IMR-90 (cell line): ENCODE results near the gene NENF. TPM values are rescaled to one million over a fixed set of nuclear protein-coding genes. Genes with fewer than 3 reads are reported as not detected.
A peak's percentile ranks its signal among the peaks of the same experiment; 100 is the strongest.

Experiments
- ATAC-seq: fragments of 200-7000 bp; cut with Tn5 transposase; 2 replicates; pipeline ENCODE4 v1.9.1; 2020; ENCODE audit warnings: low read depth, mild to moderate bottlenecking, moderate library complexity
- BruUV-seq: library from RNA; stranded (reverse); fragments of 400-500 nt; replicated peaks from 2 replicates; lab custom pipeline; 2021; lab: Mats Ljungman, UMichigan
- CTCF ChIA-PET: fragments of 300-600 bp; formaldehyde crosslinking; extraction: SDS; loops from one replicate; lab custom pipeline; 2021; ENCODE audit warnings: antibody characterized with exemption; lab: Yijun Ruan, JAX
- POLR2A ChIA-PET: fragments of 300-600 bp; sonication (Branson Sonifier 250); formaldehyde crosslinking; loops from one replicate; lab custom pipeline; 2022; ENCODE audit warnings: antibody characterized with exemption; ENCODE audit not compliant: unreplicated experiment; lab: Charles Lee
- DNase-seq: peaks from one replicate; pipeline ENCODE4 v3.0.0; 2013
- H2AFZ ChIP-seq: replicated peaks from 2 replicates; pipeline ENCODE3; 2013; ENCODE audit warnings: low read length, mild to moderate bottlenecking; ENCODE audit not compliant: poor library complexity
- H2AK5ac ChIP-seq: 2 replicates; pipeline ENCODE4 v1.6.1; 2013; ENCODE audit warnings: low read depth, low read length, inconsistent platforms
- H2AK9ac ChIP-seq: replicated peaks from 2 replicates; pipeline ENCODE3; 2013; ENCODE audit warnings: mild to moderate bottlenecking, low read depth, low read length, moderate library complexity; ENCODE audit not compliant: poor library complexity
- H2BK120ac ChIP-seq: 2 replicates; pipeline ENCODE4 v1.6.1; 2013; ENCODE audit warnings: low read depth, low read length, inconsistent platforms
- H2BK15ac ChIP-seq: 3 replicates; pipeline ENCODE4 v1.6.1; 2013; ENCODE audit warnings: low read depth, low read length, inconsistent platforms
- H2BK20ac ChIP-seq: 2 replicates; pipeline ENCODE4 v1.6.1; 2013; ENCODE audit warnings: low read depth, mild to moderate bottlenecking, inconsistent platforms, low read length, moderate library complexity
- H2BK5ac ChIP-seq: 2 replicates; pipeline ENCODE4 v1.6.1; 2013; ENCODE audit warnings: mild to moderate bottlenecking, low read depth, low read length, inconsistent platforms; ENCODE audit not compliant: poor library complexity, severe bottlenecking
- H3K14ac ChIP-seq: replicated peaks from 2 replicates; pipeline ENCODE4 v1.6.1; 2013; ENCODE audit warnings: low read depth, low read length, inconsistent platforms
- H3K18ac ChIP-seq: 2 replicates; pipeline ENCODE4 v1.6.1; 2013; ENCODE audit warnings: low read depth, low read length, control low read depth
- H3K23ac ChIP-seq: 2 replicates; pipeline ENCODE4 v1.6.1; 2013; ENCODE audit warnings: low read depth, low read length, inconsistent platforms
- H3K27ac ChIP-seq: 2 replicates; pipeline ENCODE4 v1.5.1; 2013; ENCODE audit warnings: mild to moderate bottlenecking, control low read depth, low read length; ENCODE audit not compliant: insufficient read depth
- H3K27me3 ChIP-seq: 2 replicates; pipeline ENCODE4 v1.6.1; 2013; ENCODE audit warnings: low read length; ENCODE audit not compliant: control insufficient read depth, insufficient read depth
- H3K36me3 ChIP-seq: 2 replicates; pipeline ENCODE4 v1.6.1; 2013; ENCODE audit warnings: low read length, mixed read lengths; ENCODE audit not compliant: control insufficient read depth, insufficient read depth
- H3K4ac ChIP-seq: 2 replicates; pipeline ENCODE4 v1.6.1; 2013; ENCODE audit warnings: low read depth, low read length, inconsistent platforms
- H3K4me1 ChIP-seq: 2 replicates; pipeline ENCODE4 v1.6.1; 2013; ENCODE audit warnings: low read length, mixed read lengths; ENCODE audit not compliant: control insufficient read depth, insufficient read depth
- H3K4me2 ChIP-seq: 2 replicates; pipeline ENCODE4 v1.6.1; 2013; ENCODE audit warnings: low read depth, mild to moderate bottlenecking, control low read depth, low read length, moderate library complexity
- H3K4me3 ChIP-seq: 2 replicates; pipeline ENCODE4 v1.5.1; 2013; ENCODE audit warnings: low read depth, mild to moderate bottlenecking, control low read depth, low read length, moderate library complexity; ENCODE audit not compliant: insufficient read depth
- H3K56ac ChIP-seq: 2 replicates; pipeline ENCODE4 v1.6.1; 2013; ENCODE audit warnings: low read length, inconsistent platforms; ENCODE audit not compliant: insufficient read depth; ENCODE audit errors: extremely low read depth
- H3K79me1 ChIP-seq, 2 experiments: 2 replicates each; pipeline ENCODE4 v1.6.1; 2013; ENCODE audit warnings: low read length in 2 of 2, inconsistent platforms in 1 of 2, low read depth in 1 of 2
- H3K9ac ChIP-seq: 2 replicates; pipeline ENCODE4 v1.6.1; 2013; ENCODE audit warnings: low read depth, low read length, control low read depth
- H3K9me1 ChIP-seq: 2 replicates; pipeline ENCODE4 v1.6.1; 2013; ENCODE audit warnings: low read length, inconsistent platforms; ENCODE audit not compliant: insufficient read depth
- H3K9me3 ChIP-seq: 2 replicates; pipeline ENCODE4 v1.6.1; 2013; ENCODE audit warnings: low read length; ENCODE audit not compliant: control insufficient read depth, insufficient read depth
- H4K20me1 ChIP-seq: 2 replicates; pipeline ENCODE4 v1.6.1; 2013; ENCODE audit warnings: low read length, inconsistent platforms; ENCODE audit not compliant: insufficient read depth
- H4K5ac ChIP-seq: 2 replicates; pipeline ENCODE4 v1.6.1; 2013; ENCODE audit warnings: mild to moderate bottlenecking, low read depth, low read length, control low read depth
- H4K8ac ChIP-seq, 2 experiments: 2 replicates each; pipeline ENCODE4 v1.6.1; 2013; ENCODE audit warnings: low read depth in 2 of 2, low read length in 2 of 2, control low read depth in 1 of 2, inconsistent platforms in 1 of 2
- H4K91ac ChIP-seq: 2 replicates; pipeline ENCODE4 v1.6.1; 2013; ENCODE audit warnings: low read depth, low read length, inconsistent platforms; ENCODE audit not compliant: insufficient read depth
- CTCF ChIP-seq: conservative IDR thresholded peaks from 2 replicates; pipeline ENCODE4 v1.5.1; 2012; ENCODE audit warnings: mild to moderate bottlenecking, low read depth, low read length, improper control_type of control experiment
- ELK1 ChIP-seq: fragments of 150-350 bp; IDR thresholded peaks from 2 replicates; pipeline ENCODE4 v1.6.1; 2016; ENCODE audit warnings: low read depth, mild to moderate bottlenecking, low read length, moderate library complexity, borderline replicate concordance
- FOS ChIP-seq: fragments of 150-350 bp; IDR thresholded peaks from 2 replicates; pipeline ENCODE4 v1.6.1; 2016; ENCODE audit warnings: low read depth, low read length
- RAD21 ChIP-seq: IDR thresholded peaks from 2 replicates; pipeline ENCODE4 v1.6.1; 2012; ENCODE audit warnings: low read length, improper control_type of control experiment
- WGBS, 2 experiments: methylation state at CpG; one replicate each; pipeline versions ENCODE4 v1.1.5 to v1.1.7; 2013; ENCODE audit warnings: missing lambda C conversion rate in 2 of 2; ENCODE audit not compliant: insufficient read length in 1 of 2; ENCODE audit errors: extremely low coverage in 2 of 2; 5-methylcytosine and 5-hydroxymethylcytosine counted together
- dilution Hi-C: fragments of 300-500 bp; cut with HindIII; formaldehyde crosslinking; loops from one replicate; pipeline ENCODE4 v1.14.3; 2018; ENCODE audit warnings: low sequenced_read_pairs; ENCODE audit not compliant: unreplicated experiment
- in situ Hi-C: fragments of 300-500 bp; cut with MboI; formaldehyde crosslinking; loops from 3 replicates; pipeline ENCODE4 v1.14.3; 2019; ENCODE audit warnings: low sequenced_read_pairs, inconsistent platforms, mixed read lengths
- intact Hi-C: fragments of 100-400 bp; cut with micrococcal nuclease; formaldehyde crosslinking; loops from 2 replicates; pipeline ENCODE4 v1.10.0; 2022
- polyA plus RNA-seq, 3 experiments: library from polyadenylated mRNA; depleted of rRNA; stranded (reverse); fragments of >200 nt; gene quantifications; 2 replicates each; pipeline ENCODE4 v1.2.3, GENCODE V29; 2012; ENCODE audit warnings: low replicate concordance in 1 of 3
- total RNA-seq: library from RNA; depleted of rRNA; stranded (reverse); fragments of >200 nt; gene quantifications from 2 replicates; pipeline ENCODE4 v1.2.3, GENCODE V29; 2012

The NENF gene
- total and polyA plus RNA-seq, 2 of the 4 experiments (the other 2 are of a cell fraction), result 16.0 to 40.4 TPM

- Histone ChIP-seq H3K23ac (no peak overlapping the region), H4K20me1 (no peaks in the 10 kb centered on the region), H3K4me1 (peaks cover 3% of the 10 kb centered on the region; the same call in 1 of the 2 replicates), H4K5ac (peak overlapping the region; percentile 46; the same call in 1 of the 2 replicates), H3K79me1 (peaks cover 8 to 24% of the 10 kb centered on the region in 2 experiments), H3K18ac (no peak overlapping the region), H2AK9ac (peak overlapping the region; percentile 66), H3K9me1 (peaks cover 6% of the 10 kb centered on the region; the same call in 1 of the 2 replicates), H3K9ac (no peak overlapping the region), H2BK5ac (peak overlapping the region; percentile 43), H2BK15ac (peak overlapping the region; percentile 93; the same call in 1 of the 3 replicates), H3K14ac (peak overlapping the region; percentile 91), H4K8ac (peak overlapping the region; percentile 64 to 94), H3K4me2 (peak overlapping the region; percentile 51), H3K4ac (peak overlapping the region; percentile 69; the same call in 1 of the 2 replicates), H2AFZ (peak overlapping the region; percentile 100), H4K91ac (peak overlapping the region; percentile 41), H3K4me3 (peak overlapping the region; percentile 78; the same call in 1 of the 2 replicates), H2BK120ac (peak overlapping the region; percentile 40; the same call in 1 of the 2 replicates), H3K36me3 (peaks cover 4% of the 10 kb centered on the region; the same call in 1 of the 2 replicates), H3K27me3 (0 out of 2 replicates have a peak, but pooled peaks cover under 1% of the 10 kb centered on the region), H3K27ac (no peak overlapping the region), H3K9me3 (no peaks in the 10 kb centered on the region), H2AK5ac (0 out of 2 replicates have a peak overlapping the region, but pooled peaks have one; percentile 2), H3K56ac (no peak overlapping the region), H2BK20ac (peak overlapping the region; percentile 49; the same call in 1 of the 2 replicates)
- in situ Hi-C loops (no loop called here), intact Hi-C loops (no loop called here), dilution Hi-C loops (no loop called here)
- no peak for TF ChIP-seq ELK1
- TF ChIP-seq CTCF, result no peak
- TF ChIP-seq RAD21, result no peak
- TF ChIP-seq FOS, result no peak
- ATAC-seq (no peak), DNase-seq (no peak)
- BruUV-seq, result no TSS peak
- WGBS, 2 experiments, result 83% methylated on average over 2 of the region's 13 CpGs; no CpG with 5 or more reads in 1 of the 2 experiments
- ChIA-PET POLR2A (no interaction called here), CTCF (interaction anchor here (1.2 kb wide), 1 partner anchor 40 kb away, joined by 5 read pairs; no protein-coding TSS in a partner anchor)
These were observed 17.4 kb upstream of the NENF start for GRCh38 chr1:212415107-212415841.
